HG03354 (cell line): ENCODE data around the gene AIG1.
"Not testable (repeated sequence)": the region's sequence is repeated elsewhere in the genome, so short reads cannot be mapped to it uniquely, and the experiment has no call there.

ENCODE experiments used
- ATAC-seq: cut with Tn5 transposase; IDR thresholded peaks from one replicate; pipeline ENCODE4 v1.9.1; 2021; ENCODE audit warnings: mild to moderate bottlenecking; ENCODE audit not compliant: unreplicated experiment, poor library complexity, severe bottlenecking

Gene AIG1

GRCh38 chr6:143060806-143061596 lies at the start of gene AIG1:
Gene AIG1, plus strand, starts transcription at chr6:143060889. Its CDS starts 37 bp downstream, at chr6:143060926.
- ATAC-seq, result peak; percentile 70

- peak; percentile 64 for ATAC-seq
These were observed 45.9 kb upstream of the AIG1 start for GRCh38 chr6:143014764-143015163.

- peak; percentile 41 for ATAC-seq
These were observed 45.4 kb upstream of the AIG1 start for GRCh38 chr6:143015300-143015706.

- no peak for ATAC-seq
These were observed 41.7 kb upstream of the AIG1 start for GRCh38 chr6:143018955-143019354.

GRCh38 chr6:143020862-143021261 lies 39.8 kb upstream of the AIG1 start:
- not testable (repeated sequence) for ATAC-seq

GRCh38 chr6:143021543-143021942 lies 39.1 kb upstream of the AIG1 start:
- no peak for ATAC-seq

- ATAC-seq, result no peak
These were observed 38.1 kb upstream of the AIG1 start for GRCh38 chr6:143022587-143022986.

- no peak for ATAC-seq
These were observed 37.0 kb upstream of the AIG1 start for GRCh38 chr6:143023695-143024094.

GRCh38 chr6:143024977-143025376 lies 35.7 kb upstream of the AIG1 start:
- no peak for ATAC-seq

- ATAC-seq, result no peak
These were observed 33.8 kb upstream of the AIG1 start for GRCh38 chr6:143026696-143027449.

- ATAC-seq, result no peak
These were observed 25.9 kb upstream of the AIG1 start for GRCh38 chr6:143034689-143035334.

GRCh38 chr6:143037470-143037869 lies 23.2 kb upstream of the AIG1 start:
- ATAC-seq, result no peak

GRCh38 chr6:143038833-143039232 lies 21.9 kb upstream of the AIG1 start:
- ATAC-seq, result peak; percentile 39

GRCh38 chr6:143039548-143039947 lies 21.1 kb upstream of the AIG1 start:
- no peak for ATAC-seq

- ATAC-seq, result no peak
These were observed 20.7 kb upstream of the AIG1 start for GRCh38 chr6:143040018-143040417.

- ATAC-seq, result not testable (repeated sequence)
These were observed 16.3 kb upstream of the AIG1 start for GRCh38 chr6:143044345-143044744.

GRCh38 chr6:143049611-143050010 lies 11.1 kb upstream of the AIG1 start:
- no peak for ATAC-seq

GRCh38 chr6:143050509-143050908 lies 10.2 kb upstream of the AIG1 start:
- ATAC-seq, result no peak

- ATAC-seq, result no peak
These were observed 8.4 kb upstream of the AIG1 start for GRCh38 chr6:143052282-143052681.

GRCh38 chr6:143053856-143054255 lies 6.8 kb upstream of the AIG1 start:
- no peak for ATAC-seq

- no peak for ATAC-seq
These were observed 6.4 kb upstream of the AIG1 start for GRCh38 chr6:143054329-143054728.
